GOT3 (cell line): ENCODE results near the gene DNAI1.
"Not testable (repeated sequence)": the region's sequence is repeated elsewhere in the genome, so short reads cannot be mapped to it uniquely, and the experiment has no call there.

ENCODE experiments used
- DNase-seq: peaks from one replicate; lab custom pipeline; 2025; ENCODE audit warnings: mixed read lengths; lab: John Stamatoyannopoulos, UW

DNAI1 gene

GRCh38 chr9:34513567-34514214 lies 55.1 kb downstream of the DNAI1 start:
- DNase-seq, result no peak

- no peak for DNase-seq
Observed at GRCh38 chr9:34514401-34514800, 55.8 kb downstream of the DNAI1 start.

GRCh38 chr9:34514816-34515215 lies 56.2 kb downstream of the DNAI1 start:
- no peak for DNase-seq

- no peak for DNase-seq
Observed at GRCh38 chr9:34515959-34516358, 57.4 kb downstream of the DNAI1 start.

GRCh38 chr9:34517185-34517584 lies 58.6 kb downstream of the DNAI1 start:
- DNase-seq, result no peak

- no peak for DNase-seq
Observed at GRCh38 chr9:34518110-34518616, 59.6 kb downstream of the DNAI1 start.

GRCh38 chr9:34518896-34519295 lies 60.3 kb downstream of the DNAI1 start:
- no peak for DNase-seq

- DNase-seq, result no peak
Observed at GRCh38 chr9:34519321-34520020, 60.9 kb downstream of the DNAI1 start.

GRCh38 chr9:34520096-34520495 lies 61.5 kb downstream of the DNAI1 start:
- DNase-seq, result no peak

- DNase-seq, result no peak
Observed at GRCh38 chr9:34520505-34521385, 62.1 kb downstream of the DNAI1 start.

GRCh38 chr9:34521406-34522045 lies 62.9 kb downstream of the DNAI1 start:
- DNase-seq, result no peak

- no peak for DNase-seq
Observed at GRCh38 chr9:34522091-34522887, 63.7 kb downstream of the DNAI1 start.

- peak; percentile 62 for DNase-seq
Observed at GRCh38 chr9:34522971-34523797, 64.6 kb downstream of the DNAI1 start, which contains the start of gene ENHO. TSS of gene ENHO (minus strand) at chr9:34522990. CDS start at chr9:34521695, 1,295 bp downstream.

GRCh38 chr9:34524349-34524748 lies 65.7 kb downstream of the DNAI1 start:
- no peak for DNase-seq

GRCh38 chr9:34526026-34526425 lies 67.4 kb downstream of the DNAI1 start:
- no peak for DNase-seq

GRCh38 chr9:34532041-34532440 lies 73.4 kb downstream of the DNAI1 start:
- DNase-seq, result not testable (repeated sequence)

GRCh38 chr9:34536685-34537084 lies 78.1 kb downstream of the DNAI1 start:
- DNase-seq, result no peak

GRCh38 chr9:34540827-34541226 lies 82.2 kb downstream of the DNAI1 start:
- DNase-seq, result no peak

- DNase-seq, result no peak
Observed at GRCh38 chr9:34541540-34541939, 82.9 kb downstream of the DNAI1 start.

GRCh38 chr9:34544035-34544434 lies 85.4 kb downstream of the DNAI1 start:
- no peak for DNase-seq
